Thyroid gland (tissue), 4 donors: ENCODE measurements around the gene RAB28. TPM values are rescaled to one million over a fixed set of nuclear protein-coding genes. Genes with fewer than 3 reads are reported as not detected.

Experiments
- DNase-seq, 2 donors: peaks; one replicate each; pipeline ENCODE4 v3.0.0-alpha.2; 2019
- H3K27ac ChIP-seq, 3 donors: fragments of 200-600 bp; sonication (generic); 1 replicate in 2 of 3; 2 replicates in 1 of 3; pipeline ENCODE4 v1.5.1; 2016 to 2019; ENCODE audit warnings: mild to moderate bottlenecking in 1 of 3, moderate library complexity in 1 of 3
- H3K27me3 ChIP-seq: fragments of 200-600 bp; sonication (generic); one replicate; pipeline ENCODE4 v1.5.1; 2019
- H3K36me3 ChIP-seq, 2 donors: fragments of 200-600 bp; sonication (generic); one replicate each; pipeline ENCODE4 v1.5.1; 2016 to 2019
- H3K4me1 ChIP-seq, 2 donors: fragments of 200-600 bp; sonication (generic); one replicate each; pipeline ENCODE4 v1.5.1; 2017 to 2019
- H3K4me3 ChIP-seq, 3 donors: fragments of 200-600 bp; sonication (generic); replicated peaks in 1 of 3; 1 replicate in 2 of 3; 2 replicates in 1 of 3; pipeline ENCODE4 v1.5.1; 2016; ENCODE audit warnings: mild to moderate bottlenecking in 1 of 3
- H3K9me3 ChIP-seq: fragments of 200-600 bp; sonication (generic); one replicate; pipeline ENCODE4 v1.5.1; 2017
- POLR2A ChIP-seq, 2 donors: fragments of 450-650 bp; IDR thresholded peaks; one replicate each; pipeline ENCODE4 v1.6.1; 2017; ENCODE audit warnings: antibody characterized with exemption in 2 of 2, mild to moderate bottlenecking in 2 of 2, moderate library complexity in 1 of 2
- WGBS, 2 donors: methylation state at CpG; one replicate each; pipeline ENCODE4 v1.1.5; 2017; 5-methylcytosine and 5-hydroxymethylcytosine counted together
- intact Hi-C: fragments of 100-400 bp; cut with DNase I; formaldehyde crosslinking; loops from one replicate; pipeline ENCODE4 v1.15.1; 2023
- total RNA-seq, 4 donors: library from RNA; depleted of rRNA; stranded (reverse); fragments of >200 nt; gene quantifications; one replicate each; pipeline ENCODE4 v1.2.3, GENCODE V29; 2016
- TF ChIP-seq, protein P1 (sequence below), 6 experiments: fragments of 200-600 bp in 3 of 6; fragments of 450-650 bp in 3 of 6; sonication (generic) in 3 of 6; IDR thresholded peaks; one replicate each; pipeline ENCODE4 v1.5.1; 2016 to 2019; ENCODE audit warnings: antibody characterized with exemption in 6 of 6, mild to moderate bottlenecking in 2 of 6, inconsistent platforms in 1 of 6, moderate library complexity in 1 of 6

Gene RAB28
- total RNA-seq, 4 donors from 2014 or later: 25.1 to 30.0 (median 25.4) TPM

DNA sequence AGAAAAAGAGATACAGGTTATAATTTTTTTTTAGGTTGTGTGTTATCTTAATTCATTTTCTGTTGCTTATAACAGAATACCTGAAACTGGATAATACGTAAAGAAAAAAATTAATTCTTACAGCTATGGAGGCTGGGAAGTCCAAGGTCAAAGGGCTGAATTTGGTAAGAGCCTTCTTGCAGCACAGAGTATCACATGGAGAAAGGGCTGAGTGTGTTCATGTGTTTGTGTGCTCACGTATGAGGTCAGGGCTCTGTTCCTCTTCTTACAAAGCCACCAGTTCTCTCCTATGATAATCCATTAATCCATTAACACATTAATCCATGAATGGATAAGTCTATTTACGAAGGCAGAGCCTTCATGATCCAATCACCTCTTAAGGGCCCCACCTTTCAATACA, 8.6 kb upstream of the RAB28 start:
- intact Hi-C loops: no loop called here
- DNase-seq: no peak
- H3K27ac ChIP-seq: no peak overlapping the region
- no peaks in the 10 kb centered on the region for H3K9me3 ChIP-seq
- H3K4me3 ChIP-seq: no peak overlapping the region
- H3K4me1 ChIP-seq: no peaks in the 10 kb centered on the region
- WGBS, 2 donors: 89 to 94% methylated on average over 3 of the region's 3 CpGs
- H3K27me3 ChIP-seq: no peaks in the 10 kb centered on the region
- no peak for TF ChIP-seq POLR2A (IDR thresholded peaks at IDR 0.05)
- TF ChIP-seq, protein P1, sequence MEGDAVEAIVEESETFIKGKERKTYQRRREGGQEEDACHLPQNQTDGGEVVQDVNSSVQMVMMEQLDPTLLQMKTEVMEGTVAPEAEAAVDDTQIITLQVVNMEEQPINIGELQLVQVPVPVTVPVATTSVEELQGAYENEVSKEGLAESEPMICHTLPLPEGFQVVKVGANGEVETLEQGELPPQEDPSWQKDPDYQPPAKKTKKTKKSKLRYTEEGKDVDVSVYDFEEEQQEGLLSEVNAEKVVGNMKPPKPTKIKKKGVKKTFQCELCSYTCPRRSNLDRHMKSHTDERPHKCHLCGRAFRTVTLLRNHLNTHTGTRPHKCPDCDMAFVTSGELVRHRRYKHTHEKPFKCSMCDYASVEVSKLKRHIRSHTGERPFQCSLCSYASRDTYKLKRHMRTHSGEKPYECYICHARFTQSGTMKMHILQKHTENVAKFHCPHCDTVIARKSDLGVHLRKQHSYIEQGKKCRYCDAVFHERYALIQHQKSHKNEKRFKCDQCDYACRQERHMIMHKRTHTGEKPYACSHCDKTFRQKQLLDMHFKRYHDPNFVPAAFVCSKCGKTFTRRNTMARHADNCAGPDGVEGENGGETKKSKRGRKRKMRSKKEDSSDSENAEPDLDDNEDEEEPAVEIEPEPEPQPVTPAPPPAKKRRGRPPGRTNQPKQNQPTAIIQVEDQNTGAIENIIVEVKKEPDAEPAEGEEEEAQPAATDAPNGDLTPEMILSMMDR (IDR thresholded peaks at IDR 0.05): no peak
- H3K36me3 ChIP-seq: no peaks in the 10 kb centered on the region

DNA sequence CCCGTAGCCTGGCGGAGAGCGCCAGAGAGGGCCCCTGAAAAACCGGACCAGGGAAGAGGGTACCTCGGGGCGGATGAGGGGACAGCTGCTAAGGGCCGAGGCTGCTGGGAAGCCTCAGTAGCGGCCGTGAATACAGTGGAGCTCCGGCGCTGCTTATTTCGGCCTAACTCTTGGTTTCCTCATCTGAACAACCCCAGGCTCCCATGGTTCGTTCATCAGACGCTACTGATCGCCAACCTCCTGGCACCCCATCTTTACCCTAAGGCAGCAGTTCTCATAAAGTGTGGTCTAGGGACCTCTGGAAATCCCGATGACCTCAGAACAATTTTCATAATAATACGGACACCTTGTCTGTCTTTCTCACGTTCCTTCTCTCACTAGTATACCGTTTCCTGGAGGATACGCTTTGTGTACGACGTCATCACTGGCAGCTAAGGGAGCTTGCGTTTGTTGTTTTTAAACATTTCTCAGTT, 645 bp upstream of the RAB28 start:
- TF ChIP-seq, protein P1 (IDR thresholded peaks at IDR 0.05): no peak
- no peak for TF ChIP-seq POLR2A (IDR thresholded peaks at IDR 0.05)
- 5% methylated on average over 18 to 22 of the region's 23 CpGs for WGBS, 2 donors

DNA sequence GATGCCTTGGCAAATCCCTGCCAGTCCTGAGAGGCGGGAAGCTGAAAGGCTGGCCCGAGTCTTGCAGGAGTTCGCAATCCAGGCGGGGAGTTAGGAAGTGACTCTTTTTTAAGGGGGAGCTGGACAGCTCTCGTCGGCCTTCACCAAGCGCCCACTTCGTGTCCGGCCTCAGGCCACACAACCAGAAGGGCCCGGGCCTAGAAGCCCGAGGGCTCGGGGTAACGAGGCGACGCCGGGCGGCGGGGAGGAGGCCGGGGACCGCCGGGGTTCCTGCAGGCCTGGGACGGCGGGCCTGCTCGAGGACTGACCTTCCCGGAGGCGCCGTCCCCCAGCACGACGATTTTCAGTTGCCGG, 395 bp downstream of the RAB28 start:
- Histone ChIP-seq H3K4me3 (peak overlapping the region; percentile 77 to 91 (median 89)), H3K4me1 (peaks cover 10 to 12% of the 10 kb centered on the region in 2 donors), H3K27me3 (no peaks in the 10 kb centered on the region), H3K9me3 (no peaks in the 10 kb centered on the region), H3K36me3 (no peaks in the 10 kb centered on the region), H3K27ac (peak overlapping the region; percentile 88 to 98 (median 90))
- DNase-seq: peak; percentile 44 to 56
- 2% methylated on average over 13 to 23 of the region's 30 CpGs for WGBS, 2 donors
- intact Hi-C loops: no loop called here
- TF ChIP-seq, protein P1 (IDR thresholded peaks at IDR 0.05): no peak
- TF ChIP-seq POLR2A (IDR thresholded peaks at IDR 0.05): no peak

More for the DNA sequence above, 645 bp upstream of the RAB28 start:
- peak overlapping the region in 2 of 3 donors; percentile 90 to 98 for H3K27ac ChIP-seq
- peak overlapping the region in 2 of 3 donors; percentile 77 to 89 for H3K4me3 ChIP-seq
- no peak for DNase-seq
- H3K9me3 ChIP-seq: no peaks in the 10 kb centered on the region
- no peaks in the 10 kb centered on the region for H3K27me3 ChIP-seq
- no peaks in the 10 kb centered on the region for H3K36me3 ChIP-seq
- peaks cover 10 to 12% of the 10 kb centered on the region in 2 donors for H3K4me1 ChIP-seq
- intact Hi-C loops: no loop called here

DNA sequence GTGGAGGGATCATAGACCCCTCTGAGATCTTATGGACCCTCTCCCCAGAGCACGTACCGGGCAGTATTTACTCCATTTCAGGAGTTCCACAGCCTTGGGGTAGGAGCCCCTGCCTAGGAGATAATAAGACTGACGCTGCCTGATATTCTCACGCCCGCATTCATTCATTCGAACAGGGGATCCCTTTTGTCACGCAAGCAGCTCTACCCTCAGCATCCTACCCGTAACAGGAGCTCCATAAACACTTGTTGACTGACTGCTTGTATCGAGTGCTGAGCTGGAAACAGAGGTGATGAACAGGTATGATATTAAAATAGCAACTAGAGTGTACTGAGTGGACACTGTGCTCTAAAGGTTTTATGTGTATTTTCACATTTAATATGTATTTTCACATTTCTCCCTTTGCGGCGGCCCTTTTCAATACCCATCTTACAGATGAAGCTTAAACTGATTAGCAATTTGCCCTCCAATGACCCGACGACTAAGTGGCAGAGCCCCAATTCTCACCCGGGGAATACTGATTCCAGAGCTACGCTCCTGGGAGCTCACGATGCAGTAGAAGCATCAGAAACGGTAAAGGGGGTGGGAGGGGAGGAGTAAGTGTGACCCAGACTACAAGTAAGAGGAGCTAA, 888 bp downstream of the RAB28 start:
- TF ChIP-seq, protein P1 (IDR thresholded peaks at IDR 0.05): no peak
- TF ChIP-seq POLR2A (IDR thresholded peaks at IDR 0.05): no peak
- H3K27me3 ChIP-seq: no peaks in the 10 kb centered on the region
- peaks cover 10 to 12% of the 10 kb centered on the region in 2 donors for H3K4me1 ChIP-seq
- H3K36me3 ChIP-seq: no peaks in the 10 kb centered on the region
- H3K4me3 ChIP-seq: peak overlapping the region; percentile 77 to 91 (median 89)
- DNase-seq: no peak
- 20 to 23% methylated on average over 17 of the region's 17 CpGs for WGBS, 2 donors
- H3K9me3 ChIP-seq: no peaks in the 10 kb centered on the region
- peak overlapping the region in 2 of 3 donors; percentile 88 to 90 for H3K27ac ChIP-seq
- intact Hi-C loops: no loop called here

DNA sequence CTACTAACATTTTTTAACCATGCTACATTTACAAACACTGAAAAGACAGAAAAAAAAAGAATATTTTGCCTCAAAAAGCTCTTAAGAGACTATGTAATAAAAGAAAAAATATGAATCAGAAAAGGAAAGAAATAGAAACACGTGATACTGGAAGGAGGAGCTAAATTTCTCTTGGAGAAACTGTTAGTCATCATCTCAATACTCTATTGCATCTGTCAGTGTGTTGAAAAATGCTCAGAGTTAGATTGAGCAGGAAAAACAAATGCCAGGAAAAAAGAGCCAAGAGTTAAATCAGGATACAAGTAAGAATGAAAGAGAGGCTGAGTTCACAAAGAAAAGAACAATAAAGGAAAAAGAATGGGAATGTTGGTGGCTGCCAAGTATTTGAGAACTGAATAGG, 2.6 kb downstream of the RAB28 start:
- TF ChIP-seq, protein P1 (IDR thresholded peaks at IDR 0.05): no peak
- TF ChIP-seq POLR2A (IDR thresholded peaks at IDR 0.05): no peak
- Histone ChIP-seq H3K36me3 (no peaks in the 10 kb centered on the region), H3K9me3 (no peaks in the 10 kb centered on the region), H3K4me3 (no peak overlapping the region), H3K27me3 (no peaks in the 10 kb centered on the region), H3K27ac (no peak overlapping the region), H3K4me1 (peaks cover 10 to 16% of the 10 kb centered on the region in 2 donors)
- intact Hi-C loops: no loop called here
- 56 to 70% methylated on average over 1 of the region's 1 CpG for WGBS, 2 donors
- DNase-seq: no peak
